Endodermal cell (in vitro differentiated cells): ENCODE results near the gene SPATA31E1. TPM values are rescaled to one million over a fixed set of nuclear protein-coding genes. Genes with fewer than 3 reads are reported as not detected.

Experiments used
- DNase-seq: peaks from one replicate; pipeline ENCODE4 v3.0.0-alpha.2; 2017
- H3K27ac ChIP-seq: 2 replicates; pipeline ENCODE4 v1.5.1; 2013; ENCODE audit warnings: mild to moderate bottlenecking, low read depth, low read length, moderate library complexity
- H3K27me3 ChIP-seq: 2 replicates; pipeline ENCODE4 v1.6.1; 2013; ENCODE audit warnings: mild to moderate bottlenecking, low read length, moderate library complexity; ENCODE audit not compliant: insufficient read depth, control insufficient read depth, poor library complexity, severe bottlenecking
- H3K36me3 ChIP-seq: 2 replicates; pipeline ENCODE4 v1.7.0; 2013; ENCODE audit warnings: mild to moderate bottlenecking, low read length, moderate library complexity; ENCODE audit not compliant: control insufficient read depth, insufficient read depth
- H3K4me1 ChIP-seq: one replicate; pipeline ENCODE4 v1.7.0; 2013; ENCODE audit warnings: low read length; ENCODE audit not compliant: control insufficient read depth, insufficient read depth
- H3K4me3 ChIP-seq: 2 replicates; pipeline ENCODE4 v1.5.1; 2013; ENCODE audit warnings: mild to moderate bottlenecking, low read length, moderate library complexity
- H3K9ac ChIP-seq: 2 replicates; pipeline ENCODE4 v1.6.1; 2013; ENCODE audit warnings: mild to moderate bottlenecking, low read length, moderate library complexity; ENCODE audit not compliant: poor library complexity, severe bottlenecking; ENCODE audit errors: extremely low read depth
- H3K9me3 ChIP-seq: 2 replicates; pipeline ENCODE4 v1.6.1; 2013; ENCODE audit warnings: mild to moderate bottlenecking, low read length, moderate library complexity; ENCODE audit not compliant: control insufficient read depth
- H3K27ac Mint-ChIP-seq: 2 replicates; pipeline ENCODE4 v1.8.0; 2020; ENCODE audit warnings: mixed read lengths
- H3K27me3 Mint-ChIP-seq: 2 replicates; pipeline ENCODE4 v1.8.0; 2021; ENCODE audit warnings: mild to moderate bottlenecking, mixed read lengths; ENCODE audit not compliant: insufficient read depth
- H3K36me3 Mint-ChIP-seq: 2 replicates; pipeline ENCODE4 v1.8.0; 2020; ENCODE audit warnings: low read depth, mixed read lengths
- H3K4me1 Mint-ChIP-seq: 2 replicates; pipeline ENCODE4 v1.8.0; 2020; ENCODE audit warnings: mixed read lengths
- H3K4me3 Mint-ChIP-seq: 2 replicates; pipeline ENCODE4 v1.8.0; 2020; ENCODE audit warnings: mild to moderate bottlenecking, moderate library complexity, mixed read lengths
- H3K9me3 Mint-ChIP-seq: 2 replicates; pipeline ENCODE4 v1.8.0; 2020; ENCODE audit warnings: mild to moderate bottlenecking, mixed read lengths
- CTCF ChIP-seq: fragments of 200-600 bp; sonication (generic); conservative IDR thresholded peaks from 2 replicates; pipeline ENCODE4 v1.5.0; 2021; ENCODE audit warnings: antibody characterized with exemption, mild to moderate bottlenecking
- WGBS, 2 experiments: methylation state at CpG; one replicate each; pipeline versions ENCODE4 v1.1.5 to v1.1.7; 2013; ENCODE audit warnings: missing lambda C conversion rate in 2 of 2, mixed read lengths in 1 of 2; ENCODE audit not compliant: insufficient coverage in 1 of 2, insufficient read length in 1 of 2; 5-methylcytosine and 5-hydroxymethylcytosine counted together
- total RNA-seq, 2 donors: library from RNA; stranded (reverse); fragmentation: NEBNext Ultra II Directional in 1 of 2; extraction: Animal tissue kit (Norgen Biotek cat#: 25700) in 1 of 2; gene quantifications; 2 replicates in 1 of 2; 3 replicates in 1 of 2; pipeline ENCODE4 v1.2.1, GENCODE V29; 2021

The SPATA31E1 gene
- total RNA-seq, 2 donors from 2014 or later: not detected

GRCh38 chr9:87885484-87886189 lies 3.0 kb downstream of the SPATA31E1 start:
- no peaks in the 10 kb centered on the region for H3K9me3 Mint-ChIP-seq
- no peak for DNase-seq
- 91 to 93% methylated on average over 10 to 13 of the region's 13 CpGs for WGBS, 2 experiments

GRCh38 chr9:87886210-87886932 lies 3.7 kb downstream of the SPATA31E1 start:
- 89 to 97% methylated on average over 8 to 11 of the region's 11 CpGs for WGBS, 2 experiments
- no peak for DNase-seq
- H3K9me3 ChIP-seq: no peaks in the 10 kb centered on the region
- H3K36me3 ChIP-seq: no peaks in the 10 kb centered on the region
- H3K27me3 ChIP-seq: no peaks in the 10 kb centered on the region
- H3K4me1 Mint-ChIP-seq: peaks cover 2% of the 10 kb centered on the region
- H3K4me3 ChIP-seq: no peak overlapping the region
- H3K36me3 Mint-ChIP-seq: no peaks in the 10 kb centered on the region
- H3K9ac ChIP-seq: no peak overlapping the region
- H3K4me1 ChIP-seq: no peaks in the 10 kb centered on the region
- no peak overlapping the region for H3K27ac ChIP-seq
- no peak overlapping the region for H3K4me3 Mint-ChIP-seq
- no peak overlapping the region for H3K27ac Mint-ChIP-seq
- TF ChIP-seq CTCF: no peak
- no peaks in the 10 kb centered on the region for H3K9me3 Mint-ChIP-seq
- peaks cover 4% of the 10 kb centered on the region for H3K27me3 Mint-ChIP-seq

More at GRCh38 chr9:87885484-87886189, 3.0 kb downstream of the SPATA31E1 start:
- H3K4me3 ChIP-seq: no peak overlapping the region
- no peaks in the 10 kb centered on the region for H3K36me3 Mint-ChIP-seq
- no peak overlapping the region for H3K4me3 Mint-ChIP-seq
- peaks cover 2% of the 10 kb centered on the region for H3K4me1 Mint-ChIP-seq
- no peak overlapping the region for H3K27ac Mint-ChIP-seq
- no peaks in the 10 kb centered on the region for H3K36me3 ChIP-seq
- H3K4me1 ChIP-seq: no peaks in the 10 kb centered on the region
- H3K27me3 ChIP-seq: no peaks in the 10 kb centered on the region
- no peak for TF ChIP-seq CTCF
- no peaks in the 10 kb centered on the region for H3K9me3 ChIP-seq
- H3K9ac ChIP-seq: no peak overlapping the region
- H3K27me3 Mint-ChIP-seq: peaks cover 4% of the 10 kb centered on the region
- H3K27ac ChIP-seq: no peak overlapping the region

- TF ChIP-seq CTCF: no peak
- DNase-seq: no peak
- WGBS, 2 experiments: 86 to 94% methylated on average over 10 to 13 of the region's 13 CpGs
- H3K27ac ChIP-seq: no peak overlapping the region
- H3K4me1 ChIP-seq: no peaks in the 10 kb centered on the region
- no peaks in the 10 kb centered on the region for H3K9me3 ChIP-seq
- no peaks in the 10 kb centered on the region for H3K36me3 ChIP-seq
- Mint-ChIP-seq H3K9me3 (no peaks in the 10 kb centered on the region), H3K4me1 (peaks cover 2% of the 10 kb centered on the region), H3K36me3 (no peaks in the 10 kb centered on the region), H3K27me3 (peaks cover 4% of the 10 kb centered on the region), H3K4me3 (no peak overlapping the region), H3K27ac (no peak overlapping the region)
- no peaks in the 10 kb centered on the region for H3K27me3 ChIP-seq
- no peak overlapping the region for H3K9ac ChIP-seq
- no peak overlapping the region for H3K4me3 ChIP-seq
Observed at GRCh38 chr9:87886933-87887505, 4.3 kb downstream of the SPATA31E1 start.
